IMR-90 (cell line): ENCODE measurements around the gene CCDC88C. TPM values are rescaled to one million over a fixed set of nuclear protein-coding genes. Genes with fewer than 3 reads are reported as not detected.

Experiments used
- ATAC-seq: fragments of 200-7000 bp; cut with Tn5 transposase; 2 replicates; pipeline ENCODE4 v1.9.1; 2020; ENCODE audit warnings: low read depth, mild to moderate bottlenecking, moderate library complexity
- BruUV-seq: library from RNA; stranded (reverse); fragments of 400-500 nt; replicated peaks from 2 replicates; lab custom pipeline; 2021; lab: Mats Ljungman, UMichigan
- CTCF ChIA-PET: fragments of 300-600 bp; formaldehyde crosslinking; extraction: SDS; loops from one replicate; lab custom pipeline; 2021; ENCODE audit warnings: antibody characterized with exemption; lab: Yijun Ruan, JAX
- POLR2A ChIA-PET: fragments of 300-600 bp; sonication (Branson Sonifier 250); formaldehyde crosslinking; loops from one replicate; lab custom pipeline; 2022; ENCODE audit warnings: antibody characterized with exemption; ENCODE audit not compliant: unreplicated experiment; lab: Charles Lee
- DNase-seq: peaks from one replicate; pipeline ENCODE4 v3.0.0; 2013
- H2AFZ ChIP-seq: replicated peaks from 2 replicates; pipeline ENCODE3; 2013; ENCODE audit warnings: low read length, mild to moderate bottlenecking; ENCODE audit not compliant: poor library complexity
- H2AK5ac ChIP-seq: 2 replicates; pipeline ENCODE4 v1.6.1; 2013; ENCODE audit warnings: low read depth, low read length, inconsistent platforms
- H2AK9ac ChIP-seq: replicated peaks from 2 replicates; pipeline ENCODE3; 2013; ENCODE audit warnings: mild to moderate bottlenecking, low read depth, low read length, moderate library complexity; ENCODE audit not compliant: poor library complexity
- H2BK120ac ChIP-seq: 2 replicates; pipeline ENCODE4 v1.6.1; 2013; ENCODE audit warnings: low read depth, low read length, inconsistent platforms
- H2BK15ac ChIP-seq: 3 replicates; pipeline ENCODE4 v1.6.1; 2013; ENCODE audit warnings: low read depth, low read length, inconsistent platforms
- H2BK20ac ChIP-seq: 2 replicates; pipeline ENCODE4 v1.6.1; 2013; ENCODE audit warnings: low read depth, mild to moderate bottlenecking, inconsistent platforms, low read length, moderate library complexity
- H2BK5ac ChIP-seq: 2 replicates; pipeline ENCODE4 v1.6.1; 2013; ENCODE audit warnings: mild to moderate bottlenecking, low read depth, low read length, inconsistent platforms; ENCODE audit not compliant: poor library complexity, severe bottlenecking
- H3K14ac ChIP-seq: replicated peaks from 2 replicates; pipeline ENCODE4 v1.6.1; 2013; ENCODE audit warnings: low read depth, low read length, inconsistent platforms
- H3K18ac ChIP-seq: 2 replicates; pipeline ENCODE4 v1.6.1; 2013; ENCODE audit warnings: low read depth, low read length, control low read depth
- H3K23ac ChIP-seq: 2 replicates; pipeline ENCODE4 v1.6.1; 2013; ENCODE audit warnings: low read depth, low read length, inconsistent platforms
- H3K27ac ChIP-seq: 2 replicates; pipeline ENCODE4 v1.5.1; 2013; ENCODE audit warnings: mild to moderate bottlenecking, control low read depth, low read length; ENCODE audit not compliant: insufficient read depth
- H3K27me3 ChIP-seq: 2 replicates; pipeline ENCODE4 v1.6.1; 2013; ENCODE audit warnings: low read length; ENCODE audit not compliant: control insufficient read depth, insufficient read depth
- H3K36me3 ChIP-seq: 2 replicates; pipeline ENCODE4 v1.6.1; 2013; ENCODE audit warnings: low read length, mixed read lengths; ENCODE audit not compliant: control insufficient read depth, insufficient read depth
- H3K4ac ChIP-seq: 2 replicates; pipeline ENCODE4 v1.6.1; 2013; ENCODE audit warnings: low read depth, low read length, inconsistent platforms
- H3K4me1 ChIP-seq: 2 replicates; pipeline ENCODE4 v1.6.1; 2013; ENCODE audit warnings: low read length, mixed read lengths; ENCODE audit not compliant: control insufficient read depth, insufficient read depth
- H3K4me2 ChIP-seq: 2 replicates; pipeline ENCODE4 v1.6.1; 2013; ENCODE audit warnings: low read depth, mild to moderate bottlenecking, control low read depth, low read length, moderate library complexity
- H3K4me3 ChIP-seq: 2 replicates; pipeline ENCODE4 v1.5.1; 2013; ENCODE audit warnings: low read depth, mild to moderate bottlenecking, control low read depth, low read length, moderate library complexity; ENCODE audit not compliant: insufficient read depth
- H3K56ac ChIP-seq: 2 replicates; pipeline ENCODE4 v1.6.1; 2013; ENCODE audit warnings: low read length, inconsistent platforms; ENCODE audit not compliant: insufficient read depth; ENCODE audit errors: extremely low read depth
- H3K79me1 ChIP-seq, 2 experiments: 2 replicates each; pipeline ENCODE4 v1.6.1; 2013; ENCODE audit warnings: low read length in 2 of 2, inconsistent platforms in 1 of 2, low read depth in 1 of 2
- H3K9ac ChIP-seq: 2 replicates; pipeline ENCODE4 v1.6.1; 2013; ENCODE audit warnings: low read depth, low read length, control low read depth
- H3K9me1 ChIP-seq: 2 replicates; pipeline ENCODE4 v1.6.1; 2013; ENCODE audit warnings: low read length, inconsistent platforms; ENCODE audit not compliant: insufficient read depth
- H3K9me3 ChIP-seq: 2 replicates; pipeline ENCODE4 v1.6.1; 2013; ENCODE audit warnings: low read length; ENCODE audit not compliant: control insufficient read depth, insufficient read depth
- H4K20me1 ChIP-seq: 2 replicates; pipeline ENCODE4 v1.6.1; 2013; ENCODE audit warnings: low read length, inconsistent platforms; ENCODE audit not compliant: insufficient read depth
- H4K5ac ChIP-seq: 2 replicates; pipeline ENCODE4 v1.6.1; 2013; ENCODE audit warnings: mild to moderate bottlenecking, low read depth, low read length, control low read depth
- H4K8ac ChIP-seq, 2 experiments: 2 replicates each; pipeline ENCODE4 v1.6.1; 2013; ENCODE audit warnings: low read depth in 2 of 2, low read length in 2 of 2, control low read depth in 1 of 2, inconsistent platforms in 1 of 2
- H4K91ac ChIP-seq: 2 replicates; pipeline ENCODE4 v1.6.1; 2013; ENCODE audit warnings: low read depth, low read length, inconsistent platforms; ENCODE audit not compliant: insufficient read depth
- BHLHE40 ChIP-seq: fragments of 150-350 bp; IDR thresholded peaks from 2 replicates; pipeline ENCODE4 v1.6.1; 2016; ENCODE audit warnings: mild to moderate bottlenecking, low read depth, low read length
- SMC3 ChIP-seq: fragments of 150-350 bp; IDR thresholded peaks from 2 replicates; pipeline ENCODE4 v1.6.1; 2016; ENCODE audit warnings: low read depth, mild to moderate bottlenecking, antibody characterized with exemption, low read length, moderate library complexity
- WGBS, 2 experiments: methylation state at CpG; one replicate each; pipeline versions ENCODE4 v1.1.5 to v1.1.7; 2013; ENCODE audit warnings: missing lambda C conversion rate in 2 of 2; ENCODE audit not compliant: insufficient read length in 1 of 2; ENCODE audit errors: extremely low coverage in 2 of 2; 5-methylcytosine and 5-hydroxymethylcytosine counted together
- dilution Hi-C: fragments of 300-500 bp; cut with HindIII; formaldehyde crosslinking; loops from one replicate; pipeline ENCODE4 v1.14.3; 2018; ENCODE audit warnings: low sequenced_read_pairs; ENCODE audit not compliant: unreplicated experiment
- in situ Hi-C: fragments of 300-500 bp; cut with MboI; formaldehyde crosslinking; loops from 3 replicates; pipeline ENCODE4 v1.14.3; 2019; ENCODE audit warnings: low sequenced_read_pairs, inconsistent platforms, mixed read lengths
- intact Hi-C: fragments of 100-400 bp; cut with micrococcal nuclease; formaldehyde crosslinking; loops from 2 replicates; pipeline ENCODE4 v1.10.0; 2022
- polyA plus RNA-seq, 3 experiments: library from polyadenylated mRNA; depleted of rRNA; stranded (reverse); fragments of >200 nt; gene quantifications; 2 replicates each; pipeline ENCODE4 v1.2.3, GENCODE V29; 2012; ENCODE audit warnings: low replicate concordance in 1 of 3
- total RNA-seq: library from RNA; depleted of rRNA; stranded (reverse); fragments of >200 nt; gene quantifications from 2 replicates; pipeline ENCODE4 v1.2.3, GENCODE V29; 2012
- TF ChIP-seq, protein P1 (sequence below): conservative IDR thresholded peaks from 2 replicates; pipeline ENCODE4 v1.5.1; 2012; ENCODE audit warnings: mild to moderate bottlenecking, low read depth, low read length, improper control_type of control experiment

CCDC88C gene
- total and polyA plus RNA-seq, 2 of the 4 experiments (the other 2 are of a cell fraction): 0.17 to 0.18 TPM

DNA sequence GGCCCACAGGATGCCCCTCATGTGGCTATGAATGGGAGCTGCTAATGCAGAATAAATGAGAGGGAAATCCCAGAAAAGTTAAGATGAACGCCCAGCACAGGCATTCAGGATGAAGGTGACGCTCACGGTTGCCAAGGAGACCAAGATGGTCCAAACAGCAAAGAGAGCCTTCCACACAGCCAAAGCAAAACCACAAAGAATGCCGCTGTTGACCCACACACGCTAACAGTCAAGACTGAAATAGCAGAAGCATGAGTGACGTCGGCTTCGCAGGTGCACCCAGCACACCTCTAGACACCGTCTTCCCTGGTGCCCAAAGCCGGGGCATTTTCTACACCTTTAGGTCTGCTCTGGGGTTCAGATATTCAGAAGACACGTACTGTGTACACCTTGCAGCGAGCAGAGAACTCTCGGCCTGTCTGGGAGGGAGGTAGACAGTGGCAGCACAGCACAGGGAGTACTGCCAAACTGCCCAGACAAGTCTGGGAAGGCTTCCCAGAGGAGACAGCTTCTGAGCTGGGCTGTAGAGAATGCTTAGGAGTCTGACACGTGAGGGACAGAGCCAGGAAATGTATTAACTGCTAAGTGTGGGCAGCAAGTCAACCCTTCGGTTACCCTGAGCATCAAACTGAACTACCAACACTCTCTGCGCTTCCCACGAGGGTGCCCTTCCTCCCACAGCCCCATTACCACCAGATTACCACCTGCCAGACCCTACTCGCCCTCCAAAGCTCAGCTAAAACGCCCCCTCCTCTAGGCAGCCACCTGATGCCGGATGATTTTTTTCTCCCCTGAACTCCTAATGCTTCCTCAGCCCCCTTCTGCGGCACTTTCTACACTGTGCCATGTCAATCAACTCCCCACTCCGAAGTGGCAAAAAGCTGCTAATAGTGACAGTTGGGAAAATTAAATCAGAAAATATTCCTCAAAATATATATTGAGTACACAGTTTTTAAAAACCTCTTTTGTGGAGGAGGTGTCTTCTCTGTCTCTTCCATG lies 50.1 kb downstream of the CCDC88C start:
- BruUV-seq: no TSS peak
- dilution Hi-C loops: no loop called here
- no peak overlapping the region for H2AFZ ChIP-seq
- H2BK5ac ChIP-seq: no peak overlapping the region
- H4K8ac ChIP-seq: no peak overlapping the region
- H3K23ac ChIP-seq: no peak overlapping the region
- in situ Hi-C loops: no loop called here
- H3K79me1 ChIP-seq: no peaks in the 10 kb centered on the region
- intact Hi-C loops: no loop called here
- H3K4ac ChIP-seq: no peak overlapping the region
- TF ChIP-seq SMC3 (no peak), BHLHE40 (peak; percentile 12; the same call in 1 of the 2 replicates)
- TF ChIP-seq, protein P1, sequence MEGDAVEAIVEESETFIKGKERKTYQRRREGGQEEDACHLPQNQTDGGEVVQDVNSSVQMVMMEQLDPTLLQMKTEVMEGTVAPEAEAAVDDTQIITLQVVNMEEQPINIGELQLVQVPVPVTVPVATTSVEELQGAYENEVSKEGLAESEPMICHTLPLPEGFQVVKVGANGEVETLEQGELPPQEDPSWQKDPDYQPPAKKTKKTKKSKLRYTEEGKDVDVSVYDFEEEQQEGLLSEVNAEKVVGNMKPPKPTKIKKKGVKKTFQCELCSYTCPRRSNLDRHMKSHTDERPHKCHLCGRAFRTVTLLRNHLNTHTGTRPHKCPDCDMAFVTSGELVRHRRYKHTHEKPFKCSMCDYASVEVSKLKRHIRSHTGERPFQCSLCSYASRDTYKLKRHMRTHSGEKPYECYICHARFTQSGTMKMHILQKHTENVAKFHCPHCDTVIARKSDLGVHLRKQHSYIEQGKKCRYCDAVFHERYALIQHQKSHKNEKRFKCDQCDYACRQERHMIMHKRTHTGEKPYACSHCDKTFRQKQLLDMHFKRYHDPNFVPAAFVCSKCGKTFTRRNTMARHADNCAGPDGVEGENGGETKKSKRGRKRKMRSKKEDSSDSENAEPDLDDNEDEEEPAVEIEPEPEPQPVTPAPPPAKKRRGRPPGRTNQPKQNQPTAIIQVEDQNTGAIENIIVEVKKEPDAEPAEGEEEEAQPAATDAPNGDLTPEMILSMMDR: no peak
- H2AK9ac ChIP-seq: no peak overlapping the region
- no peaks in the 10 kb centered on the region for H3K36me3 ChIP-seq
- no peak overlapping the region for H4K91ac ChIP-seq
- H3K9ac ChIP-seq: no peak overlapping the region
- no peak overlapping the region for H2AK5ac ChIP-seq
- H2BK20ac ChIP-seq: no peak overlapping the region
- H2BK15ac ChIP-seq: no peak overlapping the region
- H3K9me3 ChIP-seq: no peaks in the 10 kb centered on the region
- H4K5ac ChIP-seq: no peak overlapping the region
- POLR2A ChIA-PET: no interaction called here
- H3K4me1 ChIP-seq: no peaks in the 10 kb centered on the region
- no peak overlapping the region for H3K18ac ChIP-seq
- DNase-seq: peak; percentile 66
- H3K27ac ChIP-seq: no peak overlapping the region
- no peaks in the 10 kb centered on the region for H4K20me1 ChIP-seq
- no peaks in the 10 kb centered on the region for H3K9me1 ChIP-seq
- CTCF ChIA-PET: no interaction called here
- no peak overlapping the region for H3K4me2 ChIP-seq
- H3K27me3 ChIP-seq: peaks cover 1% of the 10 kb centered on the region; the same call in 1 of the 2 replicates
- H2BK120ac ChIP-seq: no peak overlapping the region
- no peak overlapping the region for H3K56ac ChIP-seq
- WGBS, 2 experiments: 60% methylated on average over 6 of the region's 22 CpGs; no CpG with 5 or more reads in 1 of the 2 experiments
- H3K4me3 ChIP-seq: no peak overlapping the region
- H3K14ac ChIP-seq: no peak overlapping the region
- no peak; the same call in 1 of the 2 replicates for ATAC-seq
